LoVo (cell line): ENCODE measurements around the gene HOXA7.

Experiments used
- DNase-seq: peaks from one replicate; pipeline ENCODE4 v3.0.0-alpha.2; 2016; ENCODE audit warnings: low spot score

HOXA7 gene

GRCh38 chr7:27133409-27134231 is 22.9 kb downstream of the HOXA7 start:
- no peak for DNase-seq

- no peak for DNase-seq
Observed at GRCh38 chr7:27132978-27133377, 23.5 kb downstream of the HOXA7 start.

- no peak for DNase-seq
Observed at GRCh38 chr7:27132214-27132613, 24.3 kb downstream of the HOXA7 start.

- no peak for DNase-seq
Observed at GRCh38 chr7:27131390-27131819, 25.1 kb downstream of the HOXA7 start.

GRCh38 chr7:27130540-27131389 is 25.7 kb downstream of the HOXA7 start, which contains the start of gene HOXA4:
TSS of gene HOXA4 (minus strand) at chr7:27130757. CDS start at chr7:27130733, 24 bp downstream.
- peak; percentile 93 for DNase-seq

- peak; percentile 36 for DNase-seq
Observed at GRCh38 chr7:27129729-27130539, 26.5 kb downstream of the HOXA7 start.

- no peak for DNase-seq
Observed at GRCh38 chr7:27128776-27129728, 27.4 kb downstream of the HOXA7 start.

- no peak for DNase-seq
Observed at GRCh38 chr7:27128034-27128433, 28.4 kb downstream of the HOXA7 start.

- no peak for DNase-seq
Observed at GRCh38 chr7:27126596-27127327, 29.7 kb downstream of the HOXA7 start.

- no peak for DNase-seq
Observed at GRCh38 chr7:27125986-27126394, 30.5 kb downstream of the HOXA7 start.

GRCh38 chr7:27124902-27125689 is 31.4 kb downstream of the HOXA7 start:
- DNase-seq, result no peak

- DNase-seq, result no peak
Observed at GRCh38 chr7:27124096-27124901, 32.2 kb downstream of the HOXA7 start.

- no peak for DNase-seq
Observed at GRCh38 chr7:27123477-27124053, 32.9 kb downstream of the HOXA7 start.

- no peak for DNase-seq
Observed at GRCh38 chr7:27123007-27123476, 33.4 kb downstream of the HOXA7 start.

GRCh38 chr7:27122077-27122910 is 34.2 kb downstream of the HOXA7 start:
- peak; percentile 70 for DNase-seq

- DNase-seq, result no peak
Observed at GRCh38 chr7:27121684-27122076, 34.8 kb downstream of the HOXA7 start.

GRCh38 chr7:27119412-27119911 is 37.0 kb downstream of the HOXA7 start:
- DNase-seq, result no peak
